NCI-H1105 treated with DMSO at 0.1 percent for 48 hours (cell line): ENCODE data around the gene ZFTA.
A peak's percentile ranks its signal among the peaks of the same experiment; 100 is the strongest.

Experiments
- DNase-seq: peaks from one replicate; lab custom pipeline; 2025; lab: John Stamatoyannopoulos, UW

ZFTA gene

GRCh38 chr11:63749624-63750023 is 19.0 kb downstream of the ZFTA start:
- no peak for DNase-seq

GRCh38 chr11:63747011-63747410 is 21.6 kb downstream of the ZFTA start:
- no peak for DNase-seq

- DNase-seq, result no peak
Measured at GRCh38 chr11:63745304-63746170, 23.0 kb downstream of the ZFTA start.

GRCh38 chr11:63738720-63739360 is 29.7 kb downstream of the ZFTA start:
- peak; percentile 60 for DNase-seq

GRCh38 chr11:63737718-63738117 is 30.9 kb downstream of the ZFTA start:
- no peak for DNase-seq

GRCh38 chr11:63736864-63737263 is 31.7 kb downstream of the ZFTA start:
- DNase-seq, result no peak

GRCh38 chr11:63729326-63729725 is 39.2 kb downstream of the ZFTA start:
- no peak for DNase-seq

- DNase-seq, result no peak
Measured at GRCh38 chr11:63720611-63721010, 48.0 kb downstream of the ZFTA start.

- no peak for DNase-seq
Measured at GRCh38 chr11:63719987-63720386, 48.6 kb downstream of the ZFTA start.

- DNase-seq, result no peak
Measured at GRCh38 chr11:63719001-63719400, 49.6 kb downstream of the ZFTA start.
